DND-41 (cell line): ENCODE results near the gene MINDY1.

Source experiments
- EZH2 ChIP-seq: IDR thresholded peaks from 3 replicates; pipeline ENCODE4 v1.6.1; 2012; ENCODE audit warnings: borderline replicate concordance, low read depth, mild to moderate bottlenecking, moderate library complexity, low read length, inconsistent platforms; ENCODE audit not compliant: severe bottlenecking
- TF ChIP-seq, protein P1 (sequence below): IDR thresholded peaks from 2 replicates; pipeline ENCODE4 v1.5.1; 2012; ENCODE audit warnings: borderline replicate concordance, low read length, moderate library complexity, mild to moderate bottlenecking; ENCODE audit not compliant: poor library complexity, severe bottlenecking; ENCODE audit errors: extremely low read depth

DNA sequence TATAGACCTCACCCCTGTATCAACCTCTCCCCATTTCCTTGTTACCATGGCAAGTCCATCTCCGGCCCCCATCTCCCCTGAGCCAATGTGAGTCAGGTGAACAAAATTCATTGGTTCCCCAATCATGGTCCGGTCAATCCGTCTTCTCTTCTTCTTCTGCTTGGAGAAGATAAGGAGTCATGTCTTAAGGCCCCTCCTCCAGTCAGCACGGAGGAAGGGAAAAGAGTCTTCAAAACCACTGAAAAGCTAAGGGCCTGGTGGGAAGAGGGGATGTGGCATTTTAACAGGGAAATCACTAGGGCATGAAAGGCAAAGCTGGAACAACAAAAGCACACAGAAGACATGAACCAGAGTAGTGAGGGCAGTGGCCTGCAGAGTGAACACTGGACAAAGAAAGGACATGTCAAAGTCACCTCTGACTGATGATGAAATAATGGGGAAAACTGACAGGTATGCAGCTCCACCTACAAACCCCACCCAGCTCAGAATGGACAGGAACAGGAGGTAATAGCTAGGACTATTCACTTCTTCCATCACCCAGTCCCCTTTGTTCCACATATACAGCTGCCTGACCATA is 48.4 kb upstream of the MINDY1 start:
- TF ChIP-seq, protein P1, sequence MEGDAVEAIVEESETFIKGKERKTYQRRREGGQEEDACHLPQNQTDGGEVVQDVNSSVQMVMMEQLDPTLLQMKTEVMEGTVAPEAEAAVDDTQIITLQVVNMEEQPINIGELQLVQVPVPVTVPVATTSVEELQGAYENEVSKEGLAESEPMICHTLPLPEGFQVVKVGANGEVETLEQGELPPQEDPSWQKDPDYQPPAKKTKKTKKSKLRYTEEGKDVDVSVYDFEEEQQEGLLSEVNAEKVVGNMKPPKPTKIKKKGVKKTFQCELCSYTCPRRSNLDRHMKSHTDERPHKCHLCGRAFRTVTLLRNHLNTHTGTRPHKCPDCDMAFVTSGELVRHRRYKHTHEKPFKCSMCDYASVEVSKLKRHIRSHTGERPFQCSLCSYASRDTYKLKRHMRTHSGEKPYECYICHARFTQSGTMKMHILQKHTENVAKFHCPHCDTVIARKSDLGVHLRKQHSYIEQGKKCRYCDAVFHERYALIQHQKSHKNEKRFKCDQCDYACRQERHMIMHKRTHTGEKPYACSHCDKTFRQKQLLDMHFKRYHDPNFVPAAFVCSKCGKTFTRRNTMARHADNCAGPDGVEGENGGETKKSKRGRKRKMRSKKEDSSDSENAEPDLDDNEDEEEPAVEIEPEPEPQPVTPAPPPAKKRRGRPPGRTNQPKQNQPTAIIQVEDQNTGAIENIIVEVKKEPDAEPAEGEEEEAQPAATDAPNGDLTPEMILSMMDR = no peak
- no peak for TF ChIP-seq EZH2
